Measurements from ENCODE around the gene LPO.

The LPO gene

DNA sequence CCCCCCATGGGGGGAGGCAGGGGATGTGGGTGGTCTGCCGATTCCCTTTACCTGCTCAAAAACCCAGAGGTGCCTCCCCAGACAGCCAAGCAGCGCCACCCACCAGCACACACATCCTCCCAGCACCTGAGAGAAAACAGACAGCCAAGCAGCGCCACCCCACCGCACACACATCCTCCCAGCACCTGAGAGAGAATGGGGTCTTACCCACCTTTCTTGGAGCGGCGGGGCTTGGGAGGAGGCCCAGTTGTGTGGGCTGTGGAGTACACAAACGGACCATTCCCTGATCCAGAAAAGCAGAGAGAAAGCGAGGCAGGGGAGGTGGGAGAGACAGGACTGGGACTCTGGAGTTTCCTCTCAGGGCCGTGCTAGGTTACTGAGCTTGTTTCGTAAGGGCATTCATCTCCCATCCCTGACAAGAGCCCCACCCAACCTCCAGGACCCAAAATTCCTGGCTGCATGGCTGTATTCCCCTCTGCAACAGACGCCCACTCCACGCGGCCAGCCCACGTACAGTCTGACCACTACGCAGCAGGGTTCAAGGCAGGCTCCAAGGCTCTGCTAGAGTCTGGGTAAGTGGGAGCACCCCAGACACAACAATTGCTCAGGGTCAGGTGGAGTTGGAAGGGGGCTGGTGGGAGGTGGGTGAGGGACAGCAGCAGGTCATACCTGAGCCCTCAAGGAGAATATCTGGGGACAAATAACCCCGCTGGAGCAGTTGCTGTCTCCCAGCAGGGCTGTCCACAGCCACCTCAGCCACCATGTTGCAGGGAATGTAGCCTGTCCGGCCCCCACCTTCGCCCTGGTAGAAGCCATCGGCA, 68.0 kb downstream of the LPO start:
- no peak for DNase-seq

DNA sequence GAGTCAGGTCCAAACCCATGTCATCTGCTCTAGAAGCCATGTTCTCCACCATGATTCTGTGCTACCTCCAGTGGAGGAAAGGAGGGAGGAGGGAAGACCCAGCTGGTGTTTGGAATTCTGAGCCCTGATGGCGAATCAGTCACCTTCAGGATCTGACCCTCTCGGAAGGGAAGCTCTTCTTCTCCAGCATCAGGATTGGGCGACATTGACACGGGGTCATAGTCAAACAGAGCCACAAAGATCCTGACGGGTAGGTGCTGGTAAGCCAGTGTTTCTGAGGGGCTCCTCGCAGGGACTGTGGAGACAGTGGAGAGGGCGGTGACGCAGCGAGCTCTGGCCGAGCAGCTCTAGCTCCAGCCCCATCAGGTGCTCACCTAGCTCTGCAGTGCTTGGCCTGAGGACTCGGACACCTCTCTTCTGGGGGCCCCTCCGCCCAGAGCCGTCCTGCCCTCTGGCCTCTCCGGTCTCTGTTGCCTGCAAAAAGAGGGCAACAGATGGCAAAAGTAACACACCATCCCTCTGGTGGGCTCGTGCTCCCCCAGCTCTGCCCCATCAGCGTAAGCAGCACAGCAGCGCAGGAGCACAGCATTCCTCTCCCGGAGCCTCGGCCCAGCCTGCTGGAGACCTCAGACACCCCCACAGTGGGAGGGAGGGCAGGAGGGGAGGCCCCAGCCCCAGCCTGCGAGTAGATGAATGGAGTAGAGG, 69.2 kb downstream of the LPO start:
- DNase-seq = no peak

DNA sequence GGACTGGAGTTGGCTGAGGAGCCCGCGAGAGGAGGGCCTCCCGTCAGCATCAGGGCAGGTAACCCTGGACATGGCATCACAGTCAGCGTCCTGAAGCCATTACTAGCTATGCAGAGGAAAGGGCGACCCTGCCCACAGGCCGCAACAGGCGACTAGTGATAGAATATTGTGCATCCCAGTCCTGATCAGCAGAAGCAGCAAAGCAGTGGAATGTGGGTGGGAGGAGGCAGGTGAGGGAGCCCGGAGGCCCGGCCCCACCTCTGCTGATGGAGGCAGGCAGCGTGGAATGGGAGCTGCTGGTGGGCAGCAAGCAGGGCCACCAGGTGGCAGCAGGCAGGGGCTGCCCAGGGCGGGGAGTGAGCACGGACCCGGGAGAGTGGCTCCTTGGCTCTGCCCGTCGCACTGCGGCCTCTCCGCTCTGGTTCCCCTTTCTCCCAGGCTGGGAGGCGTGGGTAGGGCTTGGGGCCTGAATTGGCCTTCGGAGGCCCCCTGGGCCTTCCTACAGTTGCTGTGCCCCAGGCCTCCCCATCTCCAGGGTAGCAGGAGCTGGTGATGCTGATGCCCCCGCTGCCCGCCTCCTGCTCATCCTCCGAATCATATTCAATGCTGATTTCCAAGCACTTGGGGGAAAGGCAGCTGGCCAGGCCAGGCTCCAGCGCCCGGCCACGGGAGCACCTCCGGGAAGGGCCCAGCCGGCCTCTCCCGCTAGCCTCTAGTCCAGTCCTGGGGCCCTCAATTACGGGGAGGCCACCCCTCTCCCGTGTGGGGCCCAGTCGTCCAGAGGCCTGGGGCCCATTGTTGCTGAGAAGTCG, 70.0 kb downstream of the LPO start:
- DNase-seq = no peak

DNA sequence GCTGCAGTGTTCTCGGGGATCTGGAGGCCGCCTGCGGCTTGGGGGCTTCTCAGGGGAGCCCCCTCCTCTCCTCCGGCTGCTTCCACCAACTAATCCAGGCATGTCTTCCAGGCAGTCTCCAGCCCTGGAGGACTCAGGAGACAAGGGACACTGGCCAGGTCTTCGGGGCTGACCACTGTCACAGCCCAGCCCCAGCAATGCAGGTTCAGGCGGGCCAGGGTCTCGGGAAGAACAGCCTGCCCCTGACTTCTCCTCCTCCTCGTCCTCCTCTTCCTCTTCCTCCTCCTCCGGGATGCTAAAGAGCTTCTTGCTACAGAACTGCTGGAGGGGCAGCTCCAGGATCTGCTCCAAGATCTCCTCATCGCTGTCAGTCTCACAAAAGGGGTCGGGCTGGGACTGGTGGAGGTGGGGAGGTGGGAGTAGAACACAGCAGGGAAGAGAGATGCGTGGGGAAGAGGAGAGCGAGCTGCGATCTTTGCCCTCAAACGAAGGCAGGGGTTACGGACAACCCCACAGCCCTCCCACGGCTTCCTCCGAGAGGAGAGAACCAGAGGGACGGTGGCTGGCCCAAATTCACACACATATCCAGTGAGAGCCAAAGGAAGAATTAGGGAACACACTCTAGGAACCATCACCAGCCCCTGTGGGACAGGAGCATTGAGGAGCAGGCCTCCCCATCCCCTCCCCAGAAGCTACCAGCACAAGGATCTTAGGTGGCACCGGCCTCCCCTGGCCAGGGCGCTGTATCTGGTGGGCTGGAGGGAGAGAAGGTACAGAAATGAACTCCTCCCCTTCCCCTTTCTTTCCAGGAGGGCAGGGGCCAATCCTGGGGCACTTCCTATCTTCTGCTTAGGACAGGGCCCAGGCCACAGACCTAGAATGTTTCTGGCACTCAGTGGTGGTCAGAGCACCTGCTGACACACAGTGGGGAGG, 70.9 kb downstream of the LPO start:
- no peak for DNase-seq

DNA sequence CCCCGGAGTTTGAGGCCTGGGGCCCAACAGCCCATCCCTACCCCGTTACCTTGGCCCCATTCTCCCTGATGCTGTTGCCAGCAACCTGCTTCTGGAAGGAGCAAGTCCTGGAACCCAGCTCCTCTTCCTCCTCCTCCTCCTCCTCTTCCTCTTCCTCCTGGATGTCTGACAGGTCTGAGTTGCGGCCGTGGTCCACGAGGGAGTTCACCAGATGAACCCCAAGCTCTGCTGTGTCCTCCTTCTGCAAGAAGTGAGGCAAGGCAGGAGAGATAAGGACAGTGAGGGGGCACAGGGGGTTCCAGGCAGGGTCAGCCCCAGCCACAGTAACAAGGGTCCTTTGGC, 71.5 kb downstream of the LPO start:
- DNase-seq = no peak

DNA sequence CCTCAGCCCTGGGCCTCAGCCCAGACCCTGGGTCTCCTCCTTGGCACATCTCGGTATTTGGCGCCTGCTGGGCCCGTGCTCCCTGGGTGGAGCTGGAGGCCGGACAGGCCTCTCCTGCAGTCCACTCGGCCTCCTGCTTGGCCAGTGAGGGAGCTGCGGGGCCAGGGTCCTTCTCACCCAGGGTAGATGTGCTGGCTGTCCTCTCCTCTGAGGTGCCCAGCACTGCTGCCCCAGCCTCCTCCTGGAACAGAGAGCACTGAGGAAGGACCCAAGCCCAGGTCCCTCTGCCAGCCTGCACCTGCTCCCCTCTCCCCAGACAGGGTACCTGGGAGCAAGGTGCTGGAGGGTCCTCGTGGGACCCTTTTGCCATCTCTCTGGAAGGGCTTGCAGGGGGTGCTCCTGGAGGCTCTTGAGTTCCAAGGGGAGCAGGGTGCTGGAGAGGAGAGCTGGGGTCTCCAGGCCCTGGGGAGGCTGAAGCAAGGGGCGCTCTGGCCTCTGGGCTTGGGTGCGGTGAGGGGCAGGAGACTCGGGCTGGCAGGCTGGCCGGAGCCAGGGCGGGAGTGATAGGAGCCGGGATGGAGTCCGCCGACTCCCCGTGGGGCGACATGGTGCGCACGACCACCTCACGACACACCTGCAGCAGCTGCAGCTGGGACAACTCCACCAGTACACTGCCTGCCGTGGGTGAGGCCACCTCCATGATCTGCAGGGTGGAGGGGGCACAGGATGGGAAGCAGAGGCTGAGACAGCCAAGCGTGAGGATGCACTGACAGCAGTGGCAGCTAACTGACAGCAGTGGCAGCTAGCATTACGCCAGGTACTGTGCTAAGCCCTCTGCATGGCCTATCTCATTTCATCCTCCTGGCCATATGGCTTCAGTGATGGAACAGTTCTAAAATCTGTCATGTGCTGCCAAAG, 72.4 kb downstream of the LPO start:
- DNase-seq = no peak

DNA sequence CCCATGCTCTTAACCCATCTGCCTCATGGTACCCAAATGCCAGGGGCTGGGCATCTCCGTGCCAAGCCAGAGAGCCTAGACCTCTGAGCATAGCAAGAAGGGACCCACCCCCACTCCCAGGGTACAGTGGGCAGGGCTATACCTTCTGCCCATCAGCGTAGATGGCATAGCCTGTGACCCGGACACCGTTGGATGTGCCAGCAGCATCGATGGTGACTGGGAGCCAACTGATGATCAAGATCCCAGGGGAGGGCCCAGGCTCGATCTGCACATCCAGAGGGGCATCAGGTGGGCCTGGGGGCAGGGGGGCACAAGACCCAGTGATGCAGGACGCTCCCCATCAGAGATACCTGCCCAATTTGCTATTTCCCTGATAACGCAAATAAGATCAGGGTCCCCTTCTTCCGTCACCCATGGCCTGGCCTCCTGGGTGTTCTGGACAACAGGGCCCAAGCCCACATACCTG, 73.1 kb downstream of the LPO start:
- no peak for DNase-seq

DNA sequence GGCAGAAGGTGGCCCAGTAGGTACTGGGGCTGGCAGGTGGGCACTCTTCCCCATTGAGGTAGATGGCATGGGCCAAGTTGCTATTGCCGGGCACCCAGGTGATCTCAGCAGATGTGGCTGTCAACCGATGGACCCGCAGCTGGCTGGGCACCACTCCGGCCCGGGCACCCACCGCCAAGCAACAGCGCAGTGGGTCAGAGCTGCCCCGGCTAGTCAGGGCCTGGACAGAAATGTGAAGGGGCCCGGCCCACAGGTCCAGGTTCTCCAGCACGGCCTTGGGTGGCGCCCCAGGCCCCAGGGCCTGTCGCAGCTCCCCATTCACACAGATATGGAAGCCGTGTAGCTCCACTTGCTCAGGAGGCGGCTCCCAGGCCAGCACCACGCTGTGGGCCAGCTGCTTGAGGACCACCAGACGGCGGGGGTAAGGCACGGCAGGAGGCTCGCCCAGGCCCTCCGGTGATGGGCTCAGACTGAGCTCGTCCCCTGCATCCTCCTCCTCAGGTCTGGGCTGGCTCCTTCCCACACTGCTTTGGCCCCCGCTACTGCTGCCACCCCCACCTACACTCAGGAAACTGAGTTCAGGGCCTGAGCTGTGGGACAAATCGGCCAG, 73.7 kb downstream of the LPO start:
- no peak for DNase-seq

DNA sequence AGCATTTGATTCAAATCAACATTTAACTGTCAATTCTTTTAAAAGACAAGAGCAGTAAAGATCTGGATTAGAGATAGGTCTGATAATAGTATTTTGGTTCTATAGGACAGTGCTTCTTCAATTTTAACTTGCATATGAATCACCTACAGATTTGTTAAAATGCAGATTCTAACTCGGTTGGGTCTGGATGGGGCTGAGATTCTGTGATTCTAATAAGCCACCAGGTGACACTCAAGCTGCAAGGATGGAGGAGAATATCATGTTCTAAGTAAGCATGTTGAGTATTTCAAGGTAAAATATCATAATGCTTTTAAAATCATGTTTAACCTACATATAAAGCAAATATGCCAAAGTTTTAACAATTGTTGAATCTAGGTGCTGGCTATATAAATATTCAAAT, 74.4 kb downstream of the LPO start:
- no peak for DNase-seq

DNA sequence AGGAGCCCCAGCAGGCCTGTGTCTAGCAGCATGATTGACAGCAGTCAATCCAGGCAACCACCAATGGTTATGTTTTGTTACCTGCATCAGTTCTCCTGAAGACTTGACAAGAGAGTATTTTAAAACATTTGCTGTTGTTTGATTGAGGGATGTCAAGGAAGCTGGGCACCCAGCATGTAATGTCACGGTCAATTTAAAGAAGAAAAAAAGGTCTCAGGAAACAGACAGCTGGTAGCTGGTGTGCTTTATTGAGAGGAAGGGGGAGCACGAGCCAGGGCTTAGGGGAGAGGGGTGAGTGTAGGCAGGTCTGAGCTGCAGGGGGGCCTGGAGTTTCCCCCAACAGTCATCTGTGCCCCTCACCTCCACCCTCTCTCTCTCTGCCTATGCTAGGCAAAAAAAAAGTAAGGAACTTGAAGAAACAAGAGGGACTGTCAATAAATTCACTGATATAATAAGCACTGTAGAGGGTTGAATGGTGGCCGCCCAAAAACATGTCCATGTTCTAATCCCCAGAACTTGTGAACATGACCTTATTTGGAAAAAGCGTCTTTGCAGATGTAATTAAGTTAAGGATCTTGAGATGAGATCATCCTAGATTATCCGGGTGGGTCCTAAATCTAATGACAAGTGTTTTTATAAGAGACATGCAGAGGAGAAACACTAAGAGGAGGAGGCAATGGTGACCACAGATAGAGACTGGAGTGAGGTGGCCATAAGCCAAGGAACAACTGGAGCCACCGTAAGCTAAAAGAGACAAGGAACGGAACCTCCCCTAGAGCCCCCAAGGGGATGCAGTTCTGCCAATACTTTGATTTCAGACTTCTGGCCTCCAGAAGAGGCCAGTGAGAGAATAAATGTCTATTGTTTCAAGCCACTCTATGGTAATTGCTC, 75.7 kb downstream of the LPO start:
- no peak for DNase-seq

DNA sequence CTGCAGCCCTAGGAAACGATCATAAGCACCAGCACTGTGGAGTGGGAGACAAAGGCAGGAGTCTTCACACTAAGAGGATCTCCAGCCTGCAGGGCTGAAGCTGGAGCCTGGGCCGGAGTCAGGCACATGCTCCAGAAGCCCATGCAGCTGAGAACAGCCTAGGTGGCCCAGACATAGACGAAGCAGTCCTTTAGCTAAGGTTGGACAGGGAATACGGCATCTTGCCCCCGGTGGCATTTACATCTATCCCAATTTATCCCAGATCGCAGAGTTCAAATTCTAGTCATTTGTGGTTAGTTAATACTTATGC, 76.3 kb downstream of the LPO start:
- no peak for DNase-seq

DNA sequence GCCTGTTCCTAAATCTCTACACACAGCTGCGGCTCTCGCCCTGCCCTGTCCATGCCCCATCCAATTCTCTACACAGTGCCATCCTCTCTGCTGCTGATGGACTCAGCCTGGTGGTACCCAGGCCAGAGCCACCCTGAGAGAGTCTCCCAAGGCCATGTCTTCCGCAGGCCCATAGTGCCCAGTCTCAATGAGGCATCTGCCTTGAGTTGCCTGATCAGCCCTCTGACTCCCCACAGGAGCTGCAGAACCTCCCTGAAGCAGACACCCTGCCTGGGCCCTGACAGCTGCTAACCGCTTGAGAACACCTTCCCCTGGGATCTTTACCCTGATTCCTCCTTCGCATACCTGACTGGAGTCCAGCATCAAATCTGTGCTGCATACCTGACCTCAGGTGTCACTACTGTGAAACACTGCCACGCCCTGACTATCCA, 76.9 kb downstream of the LPO start:
- no peak for DNase-seq

DNA sequence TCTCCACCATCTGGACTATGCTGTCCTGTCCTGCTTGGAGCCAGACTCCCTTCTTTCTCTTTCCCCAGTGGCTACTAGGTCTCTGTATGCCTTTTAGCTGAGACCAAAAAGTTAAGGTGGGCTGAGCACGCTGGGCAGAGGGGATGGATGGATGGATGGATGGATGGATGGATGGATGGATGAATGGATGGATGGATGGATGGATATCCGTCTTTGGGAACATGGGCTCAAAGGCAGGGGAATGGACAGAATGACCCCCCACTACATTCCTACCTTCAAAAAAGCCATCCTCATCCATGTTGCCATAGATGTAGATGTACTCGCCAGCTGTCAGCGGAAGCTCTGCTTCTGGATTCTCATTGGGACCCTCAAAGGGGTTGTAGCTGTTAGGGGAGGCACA, 77.4 kb downstream of the LPO start:
- DNase-seq = no peak

DNA sequence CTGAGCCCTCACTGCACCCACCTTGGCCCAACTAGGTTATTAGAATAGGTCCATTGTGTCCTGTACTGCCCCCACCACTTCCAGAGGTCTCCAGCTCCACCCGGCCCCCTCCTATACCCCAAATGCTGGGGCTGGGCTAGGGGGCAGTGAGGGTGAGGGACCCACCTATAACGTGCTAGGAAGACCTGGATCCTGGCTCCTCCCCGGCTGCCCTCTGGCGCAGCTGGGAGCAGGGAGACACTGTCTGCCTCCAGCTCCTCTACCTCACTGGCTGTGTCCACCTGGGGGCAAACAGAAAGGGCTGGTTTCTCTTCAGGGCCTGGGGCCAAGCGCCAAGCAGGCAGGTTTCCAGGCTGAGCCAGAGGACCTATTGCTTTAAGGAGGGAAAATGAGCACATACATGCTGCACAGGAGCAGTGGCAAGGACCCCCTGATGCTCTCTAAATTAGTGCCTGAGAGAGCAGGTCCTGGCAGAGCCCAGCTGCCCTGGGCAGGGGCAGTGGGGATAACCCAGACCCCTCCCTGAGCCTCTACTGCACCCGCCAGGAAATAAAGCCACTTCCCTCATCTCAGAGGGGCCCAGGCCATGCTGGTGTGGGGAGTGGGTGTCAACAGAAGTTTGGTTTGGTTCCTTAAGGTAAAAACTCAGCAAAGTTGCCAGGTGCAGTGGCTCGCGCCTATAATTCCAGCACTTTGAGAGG, 78.0 kb downstream of the LPO start:
- DNase-seq = no peak

DNA sequence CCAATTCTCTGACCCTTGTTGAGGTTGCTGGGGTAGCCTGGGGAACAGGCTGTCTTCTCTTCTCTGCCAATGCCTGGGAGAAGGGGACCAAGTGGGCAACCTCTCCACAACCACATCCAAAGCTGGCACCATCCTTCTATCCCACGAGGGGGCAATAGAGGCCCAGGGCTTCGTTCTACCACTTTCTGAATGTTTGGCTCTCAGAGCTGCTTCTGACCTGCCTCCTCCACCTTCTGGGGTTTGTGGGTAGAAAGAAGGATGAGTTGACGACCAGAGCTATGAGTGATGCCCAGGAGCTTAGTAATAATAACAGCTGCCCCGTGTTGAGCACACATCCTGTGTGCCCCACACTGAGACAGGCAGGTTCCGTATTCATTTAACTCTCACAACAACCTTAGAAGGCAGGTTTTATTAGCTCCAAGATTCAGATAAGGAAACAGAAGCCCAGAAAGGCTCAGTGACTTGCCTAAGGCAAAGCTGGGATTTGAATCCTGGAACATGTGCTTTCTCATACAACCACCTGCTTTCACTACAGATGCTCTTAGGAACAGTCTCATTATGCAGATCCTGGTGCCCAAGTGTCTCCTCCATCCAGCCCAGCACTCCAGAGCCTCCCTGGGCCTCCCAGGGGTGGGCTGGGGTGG, 79.2 kb downstream of the LPO start:
- DNase-seq = no peak

DNA sequence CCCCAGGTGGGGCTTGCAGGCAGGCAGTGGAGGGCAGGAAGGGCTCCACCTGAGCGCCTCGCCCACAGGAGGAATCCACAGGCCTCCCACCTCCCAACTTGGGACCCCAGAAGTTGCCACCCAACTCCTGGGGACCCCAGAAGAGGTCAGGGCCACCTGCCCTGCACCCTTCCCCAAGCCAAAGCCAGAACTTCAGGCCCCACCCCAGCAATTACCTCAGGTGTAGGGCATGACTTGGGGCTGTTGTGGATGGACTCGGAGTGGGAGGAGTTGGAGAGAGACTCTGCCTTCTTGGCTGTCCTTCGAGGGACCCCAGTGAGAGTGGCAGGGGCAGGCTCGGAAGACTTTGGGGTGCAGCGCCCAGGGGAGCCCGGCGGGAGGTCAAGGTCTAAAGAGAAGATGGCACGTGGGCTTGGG, 79.7 kb downstream of the LPO start:
- DNase-seq = no peak

Measured in NCI-H1417 treated with DMSO at 0.1 percent for 48 hours (cell line).